ACC112 (cell line): ENCODE measurements around the gene CNPY1.

ENCODE experiments used
- H2AFZ ChIP-seq: fragments of 200-600 bp; sonication (generic); one replicate; pipeline ENCODE4 v1.6.0; 2017; ENCODE audit warnings: antibody characterized with exemption, low read length; ENCODE audit not compliant: unreplicated experiment
- H3K27ac ChIP-seq: fragments of 200-600 bp; sonication (generic); 2 replicates; pipeline ENCODE4 v1.5.1; 2014; ENCODE audit warnings: low read depth, mild to moderate bottlenecking, antibody characterized with exemption, low read length, moderate library complexity
- H3K27me3 ChIP-seq: fragments of 200-600 bp; sonication (generic); 2 replicates; pipeline ENCODE4 v1.6.1; 2014; ENCODE audit warnings: mild to moderate bottlenecking, antibody characterized with exemption, low read length, moderate library complexity, mixed read lengths; ENCODE audit not compliant: insufficient read depth
- H3K36me3 ChIP-seq: fragments of 200-600 bp; sonication (generic); 2 replicates; pipeline ENCODE4 v1.6.1; 2016; ENCODE audit warnings: mild to moderate bottlenecking, antibody characterized with exemption, low read length, moderate library complexity, mixed read lengths; ENCODE audit not compliant: insufficient read depth
- H3K4me1 ChIP-seq: fragments of 200-600 bp; sonication (generic); one replicate; pipeline ENCODE4 v1.6.1; 2016; ENCODE audit warnings: low read length, mixed read lengths; ENCODE audit not compliant: insufficient read depth, unreplicated experiment, control insufficient read depth
- H3K4me3 ChIP-seq: fragments of 200-600 bp; sonication (generic); 2 replicates; pipeline ENCODE4 v1.5.1; 2014; ENCODE audit warnings: mild to moderate bottlenecking, low read depth, low read length
- H3K79me2 ChIP-seq: fragments of 200-600 bp; sonication (generic); one replicate; pipeline ENCODE4 v1.6.0; 2016; ENCODE audit warnings: low read length; ENCODE audit not compliant: control insufficient read depth, unreplicated experiment, insufficient read depth

CNPY1 gene

DNA sequence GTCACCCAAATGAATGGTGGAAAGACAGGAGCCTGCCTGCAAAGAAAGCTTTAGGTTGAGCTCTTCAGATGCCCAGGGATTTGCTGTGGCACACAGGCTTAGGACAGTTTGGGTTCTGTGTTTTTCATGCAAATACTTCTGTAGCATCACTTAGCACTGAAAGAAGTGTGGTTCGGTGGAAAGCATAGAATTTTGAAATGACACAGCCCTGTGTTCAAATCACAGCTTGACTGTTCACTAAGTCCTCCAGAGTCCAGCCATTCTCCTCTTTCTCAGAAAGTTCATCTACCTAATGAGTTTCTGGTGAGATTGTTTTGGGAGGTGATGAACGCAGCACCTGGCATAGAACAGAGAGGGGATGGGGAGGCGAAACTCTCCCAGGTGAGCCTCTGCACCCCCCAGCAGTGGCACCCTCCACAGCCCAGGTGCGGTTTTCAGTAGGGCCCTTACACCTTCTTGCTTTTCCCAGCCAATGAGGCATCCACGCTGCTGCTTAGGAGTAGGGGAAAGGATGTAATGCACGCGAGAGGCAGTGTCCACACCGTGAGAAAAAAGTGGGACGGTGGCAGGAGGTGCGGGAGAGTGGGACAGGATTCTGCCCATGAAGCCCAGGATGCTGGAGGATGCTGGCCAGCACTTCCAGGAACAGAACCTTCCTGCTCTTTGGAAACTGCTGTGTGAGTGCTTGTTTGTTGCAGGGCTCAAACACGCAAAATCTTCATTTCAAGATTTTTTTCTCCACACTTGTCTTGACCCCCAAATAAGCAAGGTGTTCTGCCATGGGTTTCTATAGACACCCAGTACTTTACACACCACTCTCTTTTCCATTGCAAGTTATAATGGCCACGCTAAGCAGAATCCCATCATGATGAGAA lies 76.8 kb downstream of the CNPY1 start:
- no peak overlapping the region for H3K27ac ChIP-seq
- H2AFZ ChIP-seq = no peak overlapping the region
- no peaks in the 10 kb centered on the region for H3K36me3 ChIP-seq
- no peak overlapping the region for H3K4me3 ChIP-seq
- H3K79me2 ChIP-seq = no peaks in the 10 kb centered on the region
- no peaks in the 10 kb centered on the region for H3K4me1 ChIP-seq
- H3K27me3 ChIP-seq = peaks cover 100% of the 10 kb centered on the region

- Histone ChIP-seq H3K4me1 (no peaks in the 10 kb centered on the region), H3K79me2 (no peaks in the 10 kb centered on the region), H3K36me3 (no peaks in the 10 kb centered on the region), H3K4me3 (peak overlapping the region; percentile 51; the same call in 1 of the 2 replicates), H2AFZ (no peak overlapping the region), H3K27ac (no peak overlapping the region), H3K27me3 (peaks cover 100% of the 10 kb centered on the region)
These were observed 77.6 kb downstream of the CNPY1 start for GRCh38 chr7:155468785-155469148.

DNA sequence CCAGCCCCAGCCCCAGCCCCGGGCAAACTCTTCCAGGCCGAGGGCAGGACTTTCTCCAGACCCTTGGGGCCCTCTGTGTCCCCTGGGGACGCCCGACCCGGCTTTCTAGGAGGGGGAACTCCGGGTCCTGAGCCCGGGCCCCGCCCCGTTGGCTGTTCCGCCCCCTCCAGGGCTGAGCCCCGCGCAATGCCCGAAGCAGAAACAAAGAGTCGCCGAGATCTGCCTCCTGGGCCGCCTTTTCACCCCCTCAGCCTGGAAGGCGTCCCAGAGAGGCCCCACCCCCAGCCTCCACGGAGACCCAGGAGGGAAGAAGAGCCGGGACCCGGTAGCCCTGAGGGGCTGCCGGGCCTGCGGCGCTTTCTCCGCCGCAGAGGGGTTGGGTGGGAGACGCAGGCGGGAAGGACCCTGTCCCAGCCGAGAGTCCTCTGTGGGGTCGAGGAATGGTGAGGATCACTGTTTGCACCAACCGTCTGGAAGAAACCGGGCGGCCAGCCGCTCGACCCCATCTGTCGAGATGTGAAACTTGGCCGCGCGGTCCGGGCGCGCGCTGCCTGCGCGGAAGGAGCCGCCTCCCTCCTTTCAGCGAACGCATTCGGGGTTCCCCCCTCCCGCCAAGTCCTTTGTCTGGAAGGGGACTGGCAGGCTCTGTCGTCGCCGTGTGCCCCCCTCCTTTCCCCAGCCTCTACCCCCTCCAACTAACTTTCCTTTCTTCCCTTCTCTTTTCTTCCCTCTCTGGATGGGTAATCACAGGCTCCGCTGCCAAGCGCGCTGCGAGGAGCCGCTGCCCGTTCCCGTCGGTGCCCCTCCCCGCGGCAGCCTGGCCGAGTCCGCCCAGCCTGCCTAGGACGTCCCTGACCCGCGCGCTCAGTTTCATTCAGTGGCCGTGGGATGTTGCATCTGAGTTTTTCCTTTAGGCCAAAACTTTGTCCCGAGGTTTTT lies 78.2 kb downstream of the CNPY1 start:
- H3K36me3 ChIP-seq = no peaks in the 10 kb centered on the region
- H3K27ac ChIP-seq = no peak overlapping the region
- no peak overlapping the region for H2AFZ ChIP-seq
- H3K4me1 ChIP-seq = no peaks in the 10 kb centered on the region
- peak overlapping the region; percentile 51 for H3K4me3 ChIP-seq
- H3K27me3 ChIP-seq = peaks cover 100% of the 10 kb centered on the region
- H3K79me2 ChIP-seq = no peaks in the 10 kb centered on the region

DNA sequence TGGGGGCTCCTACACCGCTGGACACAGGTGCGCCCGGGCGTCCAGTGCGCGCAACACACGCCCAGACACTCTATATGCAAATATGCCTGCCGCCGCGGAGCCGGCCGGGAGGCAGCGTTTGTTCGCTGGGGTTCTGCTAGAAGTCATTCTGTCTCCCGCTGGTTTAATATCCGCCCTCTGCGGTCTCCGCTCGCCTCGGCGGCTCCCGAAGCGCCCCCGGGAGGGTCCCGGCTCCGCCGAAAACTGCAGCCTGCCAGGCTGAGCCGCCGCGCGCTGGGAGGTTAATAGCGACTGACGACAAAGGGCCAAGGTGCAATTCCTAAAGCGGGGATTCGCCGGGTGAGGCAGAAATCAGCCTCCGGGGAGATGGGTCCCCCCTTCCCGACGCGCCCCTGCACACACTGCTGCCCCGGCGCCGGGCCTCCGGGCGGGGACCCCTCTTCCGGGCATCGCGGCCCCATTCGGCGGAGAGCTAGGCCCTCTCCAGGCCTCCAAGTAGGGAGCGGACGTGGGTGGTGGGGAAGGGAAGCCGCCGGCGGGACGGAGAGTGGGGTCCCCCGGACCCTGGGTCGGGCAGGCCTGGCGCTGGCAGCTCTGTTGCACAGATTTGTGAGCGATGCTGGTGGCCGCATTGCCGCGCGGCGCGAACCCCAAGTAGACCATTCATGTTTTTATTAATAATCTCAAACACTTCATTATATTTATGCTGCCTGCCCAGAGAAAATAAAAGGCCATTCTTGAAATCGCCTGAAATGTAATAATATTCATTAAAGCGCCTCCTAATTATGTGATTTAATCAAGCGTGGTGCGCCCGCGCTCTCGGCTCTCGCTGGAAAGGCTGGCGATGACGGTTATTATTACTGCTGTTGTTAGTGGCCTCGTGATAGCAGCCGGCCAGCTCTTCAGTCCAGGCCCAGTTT lies 79.3 kb downstream of the CNPY1 start:
- Histone ChIP-seq H2AFZ (no peak overlapping the region), H3K27me3 (peaks cover 100% of the 10 kb centered on the region), H3K4me3 (no peak overlapping the region), H3K79me2 (no peaks in the 10 kb centered on the region), H3K27ac (no peak overlapping the region), H3K36me3 (no peaks in the 10 kb centered on the region), H3K4me1 (no peaks in the 10 kb centered on the region)

GRCh38 chr7:155466142-155466813 lies 80.1 kb downstream of the CNPY1 start:
- H3K27me3 ChIP-seq = peaks cover 100% of the 10 kb centered on the region
- H3K79me2 ChIP-seq = no peaks in the 10 kb centered on the region
- no peak overlapping the region for H3K27ac ChIP-seq
- no peak overlapping the region for H3K4me3 ChIP-seq
- H3K4me1 ChIP-seq = no peaks in the 10 kb centered on the region
- H2AFZ ChIP-seq = no peak overlapping the region
- no peaks in the 10 kb centered on the region for H3K36me3 ChIP-seq

GRCh38 chr7:155465761-155466141 lies 80.6 kb downstream of the CNPY1 start:
- Histone ChIP-seq H3K27me3 (peaks cover 100% of the 10 kb centered on the region), H2AFZ (no peak overlapping the region), H3K27ac (no peak overlapping the region), H3K36me3 (no peaks in the 10 kb centered on the region), H3K4me3 (no peak overlapping the region), H3K79me2 (no peaks in the 10 kb centered on the region), H3K4me1 (no peaks in the 10 kb centered on the region)

DNA sequence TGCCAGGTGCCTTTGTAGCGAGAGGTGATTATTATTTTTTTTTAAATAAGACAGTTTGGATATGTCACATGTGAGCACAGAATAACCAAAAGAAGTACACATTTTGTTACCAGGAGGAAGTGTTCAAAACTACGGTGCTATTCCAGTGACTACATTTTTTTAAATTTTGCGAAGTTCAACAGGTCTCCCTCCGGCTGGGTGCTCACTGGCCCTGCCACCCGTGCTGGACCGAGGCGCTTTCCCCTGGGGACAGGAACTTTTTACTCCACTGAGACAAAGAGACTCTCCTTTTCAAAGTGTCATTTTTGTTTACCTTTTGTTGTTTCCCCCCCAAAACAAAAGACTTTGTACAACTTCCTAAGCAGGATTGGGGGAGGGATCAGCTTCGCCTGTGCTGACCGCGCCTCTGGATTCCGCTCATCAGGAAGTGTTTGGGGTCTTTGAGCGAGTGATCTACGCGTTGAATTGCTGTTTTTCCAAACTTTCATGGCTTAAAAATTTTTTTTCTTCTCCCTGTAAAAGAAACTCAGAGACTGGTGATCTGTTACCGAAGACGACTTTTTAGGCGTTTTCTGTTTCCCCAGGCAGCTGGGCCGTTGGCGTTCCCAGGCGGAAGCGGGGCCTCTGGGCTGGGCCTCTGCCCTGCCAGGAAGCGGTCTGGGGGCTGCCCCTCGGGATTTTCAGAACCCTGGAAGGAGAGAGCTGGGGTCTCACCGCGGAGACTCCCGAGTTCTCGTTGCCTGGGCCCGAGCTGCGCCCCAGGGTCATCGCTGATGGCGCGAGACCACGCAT lies 81.2 kb downstream of the CNPY1 start:
- no peaks in the 10 kb centered on the region for H3K36me3 ChIP-seq
- H3K27me3 ChIP-seq = peaks cover 100% of the 10 kb centered on the region
- no peak overlapping the region for H2AFZ ChIP-seq
- no peaks in the 10 kb centered on the region for H3K4me1 ChIP-seq
- H3K79me2 ChIP-seq = no peaks in the 10 kb centered on the region
- no peak overlapping the region for H3K4me3 ChIP-seq
- no peak overlapping the region for H3K27ac ChIP-seq

DNA sequence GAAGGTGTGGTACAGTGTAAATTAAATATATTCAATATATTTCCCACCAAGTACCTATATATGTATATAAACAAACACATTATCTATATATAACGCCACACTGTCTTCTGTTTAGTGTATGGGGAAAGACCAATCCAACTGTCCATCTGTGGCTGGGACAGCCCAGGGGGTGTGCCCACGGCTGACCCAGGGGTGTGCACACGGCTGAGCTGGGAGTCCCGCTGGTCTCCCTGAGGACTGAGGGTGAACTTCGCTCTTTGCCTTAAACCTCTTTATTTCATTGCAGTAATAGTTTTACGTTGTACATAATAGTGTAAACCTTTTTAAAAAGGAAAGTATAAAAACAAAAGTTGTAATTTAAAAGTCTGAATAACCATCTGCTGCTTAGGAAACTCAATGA lies 82.2 kb downstream of the CNPY1 start:
- no peak overlapping the region for H3K27ac ChIP-seq
- no peaks in the 10 kb centered on the region for H3K4me1 ChIP-seq
- no peaks in the 10 kb centered on the region for H3K36me3 ChIP-seq
- H3K4me3 ChIP-seq = no peak overlapping the region
- no peaks in the 10 kb centered on the region for H3K79me2 ChIP-seq
- H2AFZ ChIP-seq = no peak overlapping the region
- H3K27me3 ChIP-seq = peaks cover 100% of the 10 kb centered on the region

DNA sequence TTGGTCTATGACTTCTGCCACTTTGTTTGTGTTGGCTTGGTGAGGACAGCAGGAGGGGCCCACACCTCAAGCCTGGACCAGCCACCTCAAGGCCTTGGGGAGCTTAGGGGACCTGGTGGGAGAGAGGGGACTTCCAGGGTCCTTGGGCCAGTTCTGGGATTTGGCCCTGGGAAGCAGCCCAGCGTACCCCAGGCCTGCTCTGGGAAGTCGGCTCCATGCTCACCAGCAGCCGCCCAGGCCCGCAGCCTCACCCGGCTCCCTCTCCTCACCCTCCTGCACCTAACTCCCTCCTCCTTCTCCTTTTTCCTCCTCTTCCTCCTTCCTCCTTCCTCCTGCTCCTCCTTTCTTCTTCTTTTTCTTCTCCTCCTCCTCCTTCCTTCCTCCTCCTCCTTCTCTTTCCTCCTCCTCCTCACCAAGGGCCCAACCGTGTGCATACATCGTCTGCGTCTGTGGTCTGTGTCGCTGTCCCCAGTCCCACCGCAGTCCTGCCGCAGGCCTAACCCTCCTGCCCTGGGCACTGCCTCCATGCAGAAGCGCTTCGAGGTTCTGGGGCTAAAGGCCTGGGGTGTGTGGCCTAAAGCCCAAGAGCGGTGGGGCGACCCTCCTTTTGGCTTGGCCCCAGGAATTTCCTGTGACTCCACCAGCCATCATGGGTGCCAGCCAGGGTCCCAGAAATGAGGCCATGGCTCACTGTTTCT lies 83.1 kb downstream of the CNPY1 start:
- H3K4me3 ChIP-seq = no peak overlapping the region
- no peaks in the 10 kb centered on the region for H3K36me3 ChIP-seq
- no peak overlapping the region for H3K27ac ChIP-seq
- no peaks in the 10 kb centered on the region for H3K79me2 ChIP-seq
- H3K4me1 ChIP-seq = no peaks in the 10 kb centered on the region
- H2AFZ ChIP-seq = no peak overlapping the region
- peaks cover 100% of the 10 kb centered on the region for H3K27me3 ChIP-seq
